ENCODE data around the gene FEZ2.

DNA sequence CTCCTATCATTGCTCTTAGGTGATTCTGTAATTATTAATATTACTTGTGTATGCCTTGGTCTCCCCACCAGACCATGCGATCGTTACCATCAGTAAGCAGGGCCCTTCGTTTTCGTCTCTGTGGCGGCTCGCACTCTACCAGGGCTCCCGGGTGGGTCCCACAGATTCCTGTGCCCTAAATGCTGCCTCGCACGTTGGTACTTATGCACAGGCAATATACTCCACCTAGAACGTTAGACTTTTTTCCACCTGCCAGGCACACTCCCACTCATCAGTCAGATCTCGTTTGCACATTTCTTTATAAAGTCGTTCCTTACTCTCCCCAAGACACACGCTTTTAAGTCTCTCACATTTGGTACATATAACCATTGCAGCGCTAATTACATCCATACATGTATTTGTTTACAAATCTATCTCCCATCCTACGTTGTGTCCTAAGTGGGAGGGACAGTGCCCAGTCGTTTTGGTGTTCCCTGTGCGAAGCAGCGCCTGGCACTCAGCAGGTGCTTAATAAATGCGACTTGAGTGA is 901 bp downstream of the FEZ2 start:
- TF ChIP-seq, protein P1, sequence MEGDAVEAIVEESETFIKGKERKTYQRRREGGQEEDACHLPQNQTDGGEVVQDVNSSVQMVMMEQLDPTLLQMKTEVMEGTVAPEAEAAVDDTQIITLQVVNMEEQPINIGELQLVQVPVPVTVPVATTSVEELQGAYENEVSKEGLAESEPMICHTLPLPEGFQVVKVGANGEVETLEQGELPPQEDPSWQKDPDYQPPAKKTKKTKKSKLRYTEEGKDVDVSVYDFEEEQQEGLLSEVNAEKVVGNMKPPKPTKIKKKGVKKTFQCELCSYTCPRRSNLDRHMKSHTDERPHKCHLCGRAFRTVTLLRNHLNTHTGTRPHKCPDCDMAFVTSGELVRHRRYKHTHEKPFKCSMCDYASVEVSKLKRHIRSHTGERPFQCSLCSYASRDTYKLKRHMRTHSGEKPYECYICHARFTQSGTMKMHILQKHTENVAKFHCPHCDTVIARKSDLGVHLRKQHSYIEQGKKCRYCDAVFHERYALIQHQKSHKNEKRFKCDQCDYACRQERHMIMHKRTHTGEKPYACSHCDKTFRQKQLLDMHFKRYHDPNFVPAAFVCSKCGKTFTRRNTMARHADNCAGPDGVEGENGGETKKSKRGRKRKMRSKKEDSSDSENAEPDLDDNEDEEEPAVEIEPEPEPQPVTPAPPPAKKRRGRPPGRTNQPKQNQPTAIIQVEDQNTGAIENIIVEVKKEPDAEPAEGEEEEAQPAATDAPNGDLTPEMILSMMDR (IDR thresholded peaks at IDR 0.05) = no peak
- no peak for TF ChIP-seq POLR2AphosphoS5 (IDR thresholded peaks at IDR 0.05; ENCODE audit: low read depth, low read length)
- TF ChIP-seq, protein P2, sequence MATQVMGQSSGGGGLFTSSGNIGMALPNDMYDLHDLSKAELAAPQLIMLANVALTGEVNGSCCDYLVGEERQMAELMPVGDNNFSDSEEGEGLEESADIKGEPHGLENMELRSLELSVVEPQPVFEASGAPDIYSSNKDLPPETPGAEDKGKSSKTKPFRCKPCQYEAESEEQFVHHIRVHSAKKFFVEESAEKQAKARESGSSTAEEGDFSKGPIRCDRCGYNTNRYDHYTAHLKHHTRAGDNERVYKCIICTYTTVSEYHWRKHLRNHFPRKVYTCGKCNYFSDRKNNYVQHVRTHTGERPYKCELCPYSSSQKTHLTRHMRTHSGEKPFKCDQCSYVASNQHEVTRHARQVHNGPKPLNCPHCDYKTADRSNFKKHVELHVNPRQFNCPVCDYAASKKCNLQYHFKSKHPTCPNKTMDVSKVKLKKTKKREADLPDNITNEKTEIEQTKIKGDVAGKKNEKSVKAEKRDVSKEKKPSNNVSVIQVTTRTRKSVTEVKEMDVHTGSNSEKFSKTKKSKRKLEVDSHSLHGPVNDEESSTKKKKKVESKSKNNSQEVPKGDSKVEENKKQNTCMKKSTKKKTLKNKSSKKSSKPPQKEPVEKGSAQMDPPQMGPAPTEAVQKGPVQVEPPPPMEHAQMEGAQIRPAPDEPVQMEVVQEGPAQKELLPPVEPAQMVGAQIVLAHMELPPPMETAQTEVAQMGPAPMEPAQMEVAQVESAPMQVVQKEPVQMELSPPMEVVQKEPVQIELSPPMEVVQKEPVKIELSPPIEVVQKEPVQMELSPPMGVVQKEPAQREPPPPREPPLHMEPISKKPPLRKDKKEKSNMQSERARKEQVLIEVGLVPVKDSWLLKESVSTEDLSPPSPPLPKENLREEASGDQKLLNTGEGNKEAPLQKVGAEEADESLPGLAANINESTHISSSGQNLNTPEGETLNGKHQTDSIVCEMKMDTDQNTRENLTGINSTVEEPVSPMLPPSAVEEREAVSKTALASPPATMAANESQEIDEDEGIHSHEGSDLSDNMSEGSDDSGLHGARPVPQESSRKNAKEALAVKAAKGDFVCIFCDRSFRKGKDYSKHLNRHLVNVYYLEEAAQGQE (IDR thresholded peaks at IDR 0.05; ENCODE audit: insufficient read depth in 1 of 2, low read depth in 2 of 2, low read length in 1 of 2) = no peak

Data from Panc1 (cell line).